HPDE6-E6E7 (cell line): ENCODE results near the gene CNPY2.
"Not testable (repeated sequence)": the region's sequence is repeated elsewhere in the genome, so short reads cannot be mapped to it uniquely, and the experiment has no call there.

Experiments used
- DNase-seq: peaks from one replicate; pipeline ENCODE4 v3.0.0; 2011; ENCODE audit warnings: missing footprints; ENCODE audit errors: extremely low spot score

The CNPY2 gene

GRCh38 chr12:56298828-56299227, 17.0 kb downstream of the CNPY2 start:
- DNase-seq = no peak

- no peak for DNase-seq
These were observed 18.4 kb downstream of the CNPY2 start for GRCh38 chr12:56297400-56297799.

GRCh38 chr12:56296295-56296694, 19.5 kb downstream of the CNPY2 start:
- no peak for DNase-seq

- DNase-seq = no peak
These were observed 22.0 kb downstream of the CNPY2 start for GRCh38 chr12:56293795-56294194.

- no peak for DNase-seq
These were observed 26.9 kb downstream of the CNPY2 start for GRCh38 chr12:56288705-56289387.

GRCh38 chr12:56286044-56286830, 29.6 kb downstream of the CNPY2 start:
- DNase-seq = no peak

- not testable (repeated sequence) for DNase-seq
These were observed 31.5 kb downstream of the CNPY2 start for GRCh38 chr12:56284263-56284662.

GRCh38 chr12:56282579-56282978, 33.2 kb downstream of the CNPY2 start:
- DNase-seq = no peak

GRCh38 chr12:56282030-56282429, 33.8 kb downstream of the CNPY2 start:
- no peak for DNase-seq

GRCh38 chr12:56280849-56281248, 34.9 kb downstream of the CNPY2 start:
- no peak for DNase-seq

GRCh38 chr12:56278905-56279304, 36.9 kb downstream of the CNPY2 start:
- no peak for DNase-seq

- DNase-seq = no peak
These were observed 41.5 kb downstream of the CNPY2 start for GRCh38 chr12:56274299-56274698.

GRCh38 chr12:56272468-56272867, 43.3 kb downstream of the CNPY2 start:
- not testable (repeated sequence) for DNase-seq

GRCh38 chr12:56271031-56271430, 44.8 kb downstream of the CNPY2 start:
- DNase-seq = peak; percentile 38

- no peak for DNase-seq
These were observed 48.2 kb downstream of the CNPY2 start for GRCh38 chr12:56267443-56268071.

GRCh38 chr12:56266693-56267442, 48.9 kb downstream of the CNPY2 start, which contains the start of gene COQ10A:
TSS of gene COQ10A (plus strand) at chr12:56266942. CDS start at chr12:56267119, 177 bp downstream.
- DNase-seq = peak; percentile 89

- not testable (repeated sequence) for DNase-seq
These were observed 49.6 kb downstream of the CNPY2 start for GRCh38 chr12:56266068-56266692.

GRCh38 chr12:56262955-56263354, 52.8 kb downstream of the CNPY2 start:
- not testable (repeated sequence) for DNase-seq

GRCh38 chr12:56261503-56262232, 54.1 kb downstream of the CNPY2 start:
- DNase-seq = peak; percentile 60

GRCh38 chr12:56260921-56261320, 54.9 kb downstream of the CNPY2 start:
- no peak for DNase-seq

- no peak for DNase-seq
These were observed 55.4 kb downstream of the CNPY2 start for GRCh38 chr12:56260380-56260779.
